ENCODE results near the gene GPR161. TPM values are rescaled to one million over a fixed set of nuclear protein-coding genes. Genes with fewer than 3 reads are reported as not detected.

Gene GPR161
- total RNA-seq, 1 donor from 2014 or later: 16.4 TPM

- H3K36me3 ChIP-seq (ENCODE audit: control insufficient read depth, insufficient read depth, low read length): no peaks in the 10 kb centered on the region
- H3K4me3 ChIP-seq (ENCODE audit: low read depth, low read length): no peak overlapping the region
- no peak for TF ChIP-seq CTCF (IDR thresholded peaks at IDR 0.05; ENCODE audit: insufficient read depth, low read length, poor library complexity, severe bottlenecking)
- no peak for DNase-seq (ENCODE audit: low read depth)
- H3K27me3 ChIP-seq (ENCODE audit: control insufficient read depth, insufficient read depth, low read length): no peaks in the 10 kb centered on the region
Measured at GRCh38 chr1:168032029-168032428, 104.7 kb downstream of the GPR161 start.

- Histone ChIP-seq H3K36me3 (ENCODE audit: control insufficient read depth, insufficient read depth, low read length) (no peaks in the 10 kb centered on the region), H3K4me3 (ENCODE audit: low read depth, low read length) (no peak overlapping the region), H3K27me3 (ENCODE audit: control insufficient read depth, insufficient read depth, low read length) (no peaks in the 10 kb centered on the region)
- TF ChIP-seq CTCF (IDR thresholded peaks at IDR 0.05; ENCODE audit: insufficient read depth, low read length, poor library complexity, severe bottlenecking): no peak
- DNase-seq (ENCODE audit: low read depth): no peak
Measured at GRCh38 chr1:168031627-168032026, 105.1 kb downstream of the GPR161 start.

GRCh38 chr1:168031198-168031597 is 105.5 kb downstream of the GPR161 start:
- H3K27me3 ChIP-seq (ENCODE audit: control insufficient read depth, insufficient read depth, low read length): no peaks in the 10 kb centered on the region
- DNase-seq (ENCODE audit: low read depth): no peak
- H3K36me3 ChIP-seq (ENCODE audit: control insufficient read depth, insufficient read depth, low read length): no peaks in the 10 kb centered on the region
- H3K4me3 ChIP-seq (ENCODE audit: low read depth, low read length): no peak overlapping the region
- no peak for TF ChIP-seq CTCF (IDR thresholded peaks at IDR 0.05; ENCODE audit: insufficient read depth, low read length, poor library complexity, severe bottlenecking)

Other genes with a start within 250 kb of the GPR161 start
- not detected in 2 replicates for gene ADCY10, start 222.8 kb downstream of the GPR161 start, total RNA-seq
- 24.7 and 27.2 TPM in 2 replicates for gene DCAF6, start 200.2 kb downstream of the GPR161 start, total RNA-seq
- 15.4 and 18.6 TPM in 2 replicates for gene MPC2, start 199.9 kb downstream of the GPR161 start, total RNA-seq
- gene TIPRL, start 42.0 kb upstream of the GPR161 start, total RNA-seq: 27.9 and 49.0 TPM in 2 replicates
- gene SFT2D2, start 89.1 kb upstream of the GPR161 start, total RNA-seq: 42.1 and 44.2 TPM in 2 replicates
- 2.9 and 4.7 TPM in 2 replicates for gene TBX19, start 143.9 kb upstream of the GPR161 start, total RNA-seq

Data from kidney epithelial cell (primary cell).